GM12891 (cell line): Measurements from ENCODE around the gene MS4A7.

Experiments used
- DNase-seq: peaks from one replicate; pipeline ENCODE4 v3.0.0; 2011; ENCODE audit warnings: low spot score; ENCODE audit not compliant: insufficient read length
- FAIRE-seq: peaks from 2 replicates; lab custom pipeline; 2011; peaks lifted over from hg19 to GRCh38; lab: Jason Lieb, UNC
- PAX5 ChIP-seq: IDR thresholded peaks from 2 replicates; pipeline ENCODE4 v1.6.1; 2011; ENCODE audit warnings: low read length, moderate library complexity, mild to moderate bottlenecking; ENCODE audit not compliant: insufficient read depth, severe bottlenecking
- POLR2A ChIP-seq: IDR thresholded peaks from 2 replicates; pipeline ENCODE4 v1.6.1; 2011; ENCODE audit warnings: low read depth, low read length, control low read depth
- POLR2AphosphoS5 ChIP-seq: IDR thresholded peaks from 2 replicates; pipeline ENCODE4 v1.6.1; 2011; ENCODE audit warnings: low read depth, low read length, control low read depth
- POU2F2 ChIP-seq: IDR thresholded peaks from 2 replicates; pipeline ENCODE4 v1.6.1; 2011; ENCODE audit warnings: low read depth, mild to moderate bottlenecking, control low read depth, low read length, moderate library complexity
- SPI1 ChIP-seq: IDR thresholded peaks from 2 replicates; pipeline ENCODE4 v1.6.1; 2011; ENCODE audit warnings: low read depth, low read length, control low read depth
- TAF1 ChIP-seq: IDR thresholded peaks from 2 replicates; pipeline ENCODE4 v1.6.1; 2011; ENCODE audit warnings: low read depth, low read length, control low read depth

Gene MS4A7

GRCh38 chr11:60370252-60370810, 8.0 kb upstream of the MS4A7 start:
- FAIRE-seq (no peak), DNase-seq (no peak)
- no peak for TF ChIP-seq POU2F2

- no peak for TF ChIP-seq POU2F2
- no peak for TF ChIP-seq SPI1
- TF ChIP-seq PAX5, result no peak
- no peak for TF ChIP-seq POLR2AphosphoS5
- no peak for TF ChIP-seq TAF1
- no peak for TF ChIP-seq POLR2A
- DNase-seq (no peak), FAIRE-seq (no peak)
These were observed 7.5 kb upstream of the MS4A7 start for GRCh38 chr11:60370811-60371298.

GRCh38 chr11:60371386-60371785, 6.9 kb upstream of the MS4A7 start:
- no peak for DNase-seq
- no peak for TF ChIP-seq POU2F2
- TF ChIP-seq POLR2A, result no peak
- TF ChIP-seq SPI1, result no peak
- FAIRE-seq, result no peak

GRCh38 chr11:60371854-60372253, 6.5 kb upstream of the MS4A7 start:
- TF ChIP-seq SPI1, result no peak
- DNase-seq, result no peak
- no peak for FAIRE-seq

GRCh38 chr11:60372767-60373166, 5.6 kb upstream of the MS4A7 start:
- peak; percentile 61 for FAIRE-seq
- DNase-seq, result no peak
- TF ChIP-seq POLR2A (no peak), PAX5 (no peak), SPI1 (no peak), POU2F2 (no peak), POLR2AphosphoS5 (no peak), TAF1 (no peak)

- TF ChIP-seq POLR2AphosphoS5, result no peak
- no peak for TF ChIP-seq PAX5
- no peak for TF ChIP-seq POLR2A
- no peak for TF ChIP-seq TAF1
- TF ChIP-seq POU2F2, result no peak
- no peak for TF ChIP-seq SPI1
- DNase-seq (no peak), FAIRE-seq (no peak)
These were observed 3.0 kb upstream of the MS4A7 start for GRCh38 chr11:60375316-60375715.

GRCh38 chr11:60376601-60377000, 1.7 kb upstream of the MS4A7 start:
- FAIRE-seq (peak; percentile 56), DNase-seq (no peak)
- TF ChIP-seq POU2F2, result no peak
- no peak for TF ChIP-seq PAX5
- no peak for TF ChIP-seq POLR2A
- no peak for TF ChIP-seq SPI1

- TF ChIP-seq POLR2AphosphoS5 (no peak), POLR2A (no peak), SPI1 (peak; percentile 91), PAX5 (no peak), POU2F2 (no peak)
- DNase-seq (no peak), FAIRE-seq (peak; percentile 95)
These were observed 763 bp upstream of the MS4A7 start for GRCh38 chr11:60377401-60378136.

- FAIRE-seq (peak; percentile 91), DNase-seq (peak; percentile 11)
- TF ChIP-seq PAX5 (no peak), POLR2A (no peak), SPI1 (peak; percentile 77)
These were observed 11.1 kb downstream of the MS4A7 start for GRCh38 chr11:60389279-60389910.

- FAIRE-seq (no peak), DNase-seq (no peak)
- TF ChIP-seq POU2F2 (no peak), SPI1 (peak; percentile 38; the same call in 1 of the 2 replicates), POLR2AphosphoS5 (no peak), POLR2A (no peak), PAX5 (no peak)
These were observed 12.1 kb downstream of the MS4A7 start for GRCh38 chr11:60390419-60390818.
